ENCODE results near the gene KRTAP16-1.

KRTAP16-1 gene

DNA sequence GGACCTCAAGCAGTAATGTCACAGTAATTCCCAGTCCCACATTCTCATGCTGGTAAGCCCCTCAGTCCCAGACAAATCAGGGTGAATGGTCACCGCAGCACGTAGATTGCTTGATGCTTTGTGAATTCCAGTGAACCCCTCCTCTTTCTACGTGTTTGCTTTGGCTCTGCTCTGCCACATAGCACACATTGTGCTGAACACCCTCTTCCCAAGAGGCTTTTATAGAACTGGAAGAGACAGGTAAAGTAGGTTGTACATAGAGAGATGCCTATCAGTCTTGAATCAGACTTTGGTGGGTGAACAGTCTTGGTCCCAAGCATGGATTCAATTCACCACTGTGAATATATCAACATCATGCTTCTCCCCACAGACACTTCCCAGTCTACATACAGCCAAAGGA lies 44.5 kb downstream of the KRTAP16-1 start:
- H3K36me3 ChIP-seq (ENCODE audit: low read depth): no peaks in the 10 kb centered on the region
- TF ChIP-seq, protein P1, sequence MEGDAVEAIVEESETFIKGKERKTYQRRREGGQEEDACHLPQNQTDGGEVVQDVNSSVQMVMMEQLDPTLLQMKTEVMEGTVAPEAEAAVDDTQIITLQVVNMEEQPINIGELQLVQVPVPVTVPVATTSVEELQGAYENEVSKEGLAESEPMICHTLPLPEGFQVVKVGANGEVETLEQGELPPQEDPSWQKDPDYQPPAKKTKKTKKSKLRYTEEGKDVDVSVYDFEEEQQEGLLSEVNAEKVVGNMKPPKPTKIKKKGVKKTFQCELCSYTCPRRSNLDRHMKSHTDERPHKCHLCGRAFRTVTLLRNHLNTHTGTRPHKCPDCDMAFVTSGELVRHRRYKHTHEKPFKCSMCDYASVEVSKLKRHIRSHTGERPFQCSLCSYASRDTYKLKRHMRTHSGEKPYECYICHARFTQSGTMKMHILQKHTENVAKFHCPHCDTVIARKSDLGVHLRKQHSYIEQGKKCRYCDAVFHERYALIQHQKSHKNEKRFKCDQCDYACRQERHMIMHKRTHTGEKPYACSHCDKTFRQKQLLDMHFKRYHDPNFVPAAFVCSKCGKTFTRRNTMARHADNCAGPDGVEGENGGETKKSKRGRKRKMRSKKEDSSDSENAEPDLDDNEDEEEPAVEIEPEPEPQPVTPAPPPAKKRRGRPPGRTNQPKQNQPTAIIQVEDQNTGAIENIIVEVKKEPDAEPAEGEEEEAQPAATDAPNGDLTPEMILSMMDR (IDR thresholded peaks at IDR 0.05; ENCODE audit: poor library complexity, severe bottlenecking): no peak
- ATAC-seq (ENCODE audit: low read depth): no peak
- DNase-seq (ENCODE audit: low spot score): no peak
- no peaks in the 10 kb centered on the region for H3K27me3 ChIP-seq (ENCODE audit: insufficient read depth, poor library complexity, severe bottlenecking)
- H3K4me3 ChIP-seq (ENCODE audit: severe bottlenecking): no peak overlapping the region
- no peaks in the 10 kb centered on the region for H3K4me1 ChIP-seq (ENCODE audit: insufficient read depth, poor library complexity, severe bottlenecking)
- H3K9me3 ChIP-seq (ENCODE audit: severe bottlenecking): no peaks in the 10 kb centered on the region
- no peak overlapping the region for H3K27ac ChIP-seq (ENCODE audit: poor library complexity, severe bottlenecking)

DNA sequence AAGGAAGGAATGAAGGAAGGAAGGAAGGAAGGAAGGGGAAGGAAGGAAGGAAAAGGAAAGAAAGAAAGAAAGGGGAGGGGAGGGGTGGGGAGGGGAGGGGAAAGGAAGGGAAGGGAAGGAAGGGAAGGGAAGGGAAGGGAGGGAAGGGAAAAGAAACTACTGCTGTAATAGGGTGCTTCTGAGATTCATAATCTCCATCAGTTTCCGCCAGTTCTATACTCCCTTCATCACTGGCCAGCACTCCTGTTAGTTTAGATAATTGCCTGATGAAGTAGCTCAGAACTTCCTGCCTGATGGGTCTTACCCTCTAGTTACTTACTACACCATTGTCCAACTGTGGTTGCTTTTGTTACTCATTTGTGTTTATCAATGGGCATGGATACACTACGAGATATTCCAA lies 45.9 kb downstream of the KRTAP16-1 start:
- TF ChIP-seq, protein P1 (IDR thresholded peaks at IDR 0.05; ENCODE audit: poor library complexity, severe bottlenecking): no peak
- no peak for DNase-seq (ENCODE audit: low spot score)

DNA sequence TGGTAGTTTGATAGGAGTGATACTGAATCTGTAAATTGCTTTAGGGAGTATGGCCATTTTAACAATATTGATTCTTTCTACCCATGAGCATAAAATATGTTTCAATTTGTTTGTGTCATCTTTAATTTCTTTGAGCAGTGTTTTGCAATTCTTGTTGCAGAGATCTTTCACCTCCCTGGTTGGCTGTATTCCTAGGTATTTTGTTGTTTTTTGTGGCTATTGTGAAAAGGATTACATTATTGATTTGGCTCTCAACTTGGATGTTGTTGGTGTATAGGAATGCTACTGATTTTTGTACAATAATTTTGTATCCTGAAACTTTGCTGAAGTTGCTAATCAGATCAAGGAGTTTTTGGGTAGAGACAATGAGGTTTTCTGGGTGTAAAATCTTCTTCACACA lies 50.7 kb downstream of the KRTAP16-1 start:
- H3K36me3 ChIP-seq (ENCODE audit: low read depth): no peaks in the 10 kb centered on the region
- no peak for DNase-seq (ENCODE audit: low spot score)
- H3K27me3 ChIP-seq (ENCODE audit: insufficient read depth, poor library complexity, severe bottlenecking): no peaks in the 10 kb centered on the region
- no peak overlapping the region for H3K4me3 ChIP-seq (ENCODE audit: severe bottlenecking)
- no peaks in the 10 kb centered on the region for H3K4me1 ChIP-seq (ENCODE audit: insufficient read depth, poor library complexity, severe bottlenecking)
- TF ChIP-seq, protein P1 (IDR thresholded peaks at IDR 0.05; ENCODE audit: poor library complexity, severe bottlenecking): no peak
- H3K9me3 ChIP-seq (ENCODE audit: severe bottlenecking): no peaks in the 10 kb centered on the region
- ATAC-seq (ENCODE audit: low read depth): no peak
- H3K27ac ChIP-seq (ENCODE audit: poor library complexity, severe bottlenecking): no peak overlapping the region

More for the DNA sequence above, 45.9 kb downstream of the KRTAP16-1 start:
- H3K27me3 ChIP-seq (ENCODE audit: insufficient read depth, poor library complexity, severe bottlenecking): no peaks in the 10 kb centered on the region
- no peaks in the 10 kb centered on the region for H3K4me1 ChIP-seq (ENCODE audit: insufficient read depth, poor library complexity, severe bottlenecking)
- no peak for ATAC-seq (ENCODE audit: low read depth)
- H3K4me3 ChIP-seq (ENCODE audit: severe bottlenecking): no peak overlapping the region
- no peaks in the 10 kb centered on the region for H3K9me3 ChIP-seq (ENCODE audit: severe bottlenecking)
- H3K36me3 ChIP-seq (ENCODE audit: low read depth): no peaks in the 10 kb centered on the region
- H3K27ac ChIP-seq (ENCODE audit: poor library complexity, severe bottlenecking): no peak overlapping the region

All from RWPE2 (cell line).